Smooth muscle cell (in vitro differentiated cells): ENCODE results near the gene IQCE. TPM values are rescaled to one million over a fixed set of nuclear protein-coding genes. Genes with fewer than 3 reads are reported as not detected.

Source experiments
- DNase-seq: peaks from one replicate; lab custom pipeline; 2025; ENCODE audit not compliant: unreplicated experiment; lab: John Stamatoyannopoulos, UW
- H2AFZ ChIP-seq: fragments of 200-600 bp; sonication (generic); 2 replicates; pipeline ENCODE4 v1.6.0; 2016; ENCODE audit warnings: antibody characterized with exemption, low read depth, mild to moderate bottlenecking
- H3F3A ChIP-seq: fragments of 200-600 bp; sonication (generic); 2 replicates; pipeline ENCODE4 v1.6.0; 2017; ENCODE audit warnings: antibody characterized with exemption, low read depth
- H3K27ac ChIP-seq: fragments of 200-600 bp; sonication (generic); 2 replicates; pipeline ENCODE4 v1.5.1; 2016; ENCODE audit warnings: low read depth, mild to moderate bottlenecking
- H3K27me3 ChIP-seq: fragments of 200-600 bp; sonication (generic); 2 replicates; pipeline ENCODE4 v1.6.1; 2016; ENCODE audit warnings: low read depth, mild to moderate bottlenecking
- H3K36me3 ChIP-seq: fragments of 200-600 bp; sonication (generic); 2 replicates; pipeline ENCODE4 v1.5.1; 2016; ENCODE audit warnings: low read depth
- H3K4me1 ChIP-seq: fragments of 200-600 bp; sonication (generic); 2 replicates; pipeline ENCODE4 v1.5.1; 2016; ENCODE audit warnings: low read depth
- H3K4me2 ChIP-seq: fragments of 200-600 bp; sonication (generic); 2 replicates; pipeline ENCODE4 v1.6.0; 2016; ENCODE audit warnings: mild to moderate bottlenecking
- H3K4me3 ChIP-seq: fragments of 200-600 bp; sonication (generic); 2 replicates; pipeline ENCODE4 v1.5.1; 2016; ENCODE audit warnings: mild to moderate bottlenecking
- H3K79me2 ChIP-seq: fragments of 200-600 bp; sonication (generic); 2 replicates; pipeline ENCODE4 v1.6.0; 2016; ENCODE audit warnings: low read depth, mild to moderate bottlenecking
- H3K9ac ChIP-seq: fragments of 200-600 bp; sonication (generic); 2 replicates; pipeline ENCODE4 v1.6.0; 2016; ENCODE audit warnings: low read depth
- H3K9me3 ChIP-seq: fragments of 200-600 bp; sonication (generic); replicated peaks from 2 replicates; pipeline ENCODE4 v1.5.1; 2016; ENCODE audit warnings: low read depth
- H4K20me1 ChIP-seq: fragments of 200-600 bp; sonication (generic); 2 replicates; pipeline ENCODE4 v1.6.0; 2016; ENCODE audit warnings: low read depth
- CTCF ChIP-seq: fragments of 200-600 bp; sonication (generic); IDR thresholded peaks from 2 replicates; pipeline ENCODE4 v1.5.1; 2017; ENCODE audit warnings: borderline replicate concordance, mild to moderate bottlenecking, antibody characterized with exemption; ENCODE audit not compliant: insufficient read depth, poor library complexity, severe bottlenecking
- WGBS: methylation state at CpG from one replicate; pipeline ENCODE4 v1.1.7; 2016; ENCODE audit warnings: low lambda C conversion rate; 5-methylcytosine and 5-hydroxymethylcytosine counted together
- polyA plus RNA-seq: library from polyadenylated mRNA; unstranded; fragments of >200 nt; fragmentation: Nextera tagmentation; extraction: Ambion mirVana; gene quantifications from 2 replicates; pipeline ENCODE4 v1.2.1, GENCODE V29; 2016
- total RNA-seq: library from RNA; depleted of rRNA; stranded (reverse); fragments of >200 nt; gene quantifications from 2 replicates; pipeline ENCODE4 v1.2.3, GENCODE V29; 2014

Gene IQCE
- total and polyA plus RNA-seq, 2 experiments from 2014 or later, result 5.8 to 12.7 TPM

DNA sequence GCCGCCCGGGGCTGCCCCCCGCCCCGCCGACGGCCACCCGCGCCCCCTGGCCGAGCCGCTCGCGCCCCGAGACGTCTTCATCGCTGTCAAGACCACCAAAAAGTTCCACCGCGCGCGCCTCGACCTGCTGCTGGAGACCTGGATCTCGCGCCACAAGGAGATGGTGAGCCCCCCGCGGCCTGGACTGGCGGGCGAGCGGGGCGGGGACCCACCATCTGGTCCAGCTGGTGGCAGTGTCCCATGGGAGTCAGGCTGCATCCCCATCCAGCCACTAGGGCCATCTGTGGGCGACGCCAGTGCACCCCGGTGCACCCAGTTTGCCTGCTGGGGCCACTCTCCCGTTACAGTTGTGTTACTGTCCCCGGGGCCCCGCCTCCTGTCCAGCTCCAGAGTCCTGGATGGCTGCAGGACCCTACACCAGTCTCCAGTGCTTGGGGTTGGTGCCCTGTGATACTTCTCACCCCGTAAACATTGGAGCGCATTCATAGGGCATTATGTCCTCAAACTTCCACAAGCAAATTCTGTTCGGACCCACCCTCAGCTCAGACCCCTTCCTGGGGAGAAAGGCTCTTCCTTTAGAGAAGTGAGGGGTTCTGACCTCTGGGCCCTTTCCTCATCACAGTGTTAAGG, 38.5 kb upstream of the IQCE start:
- Histone ChIP-seq H3K4me3 (peak overlapping the region; percentile 59), H3K27ac (peak overlapping the region; percentile 84), H3K9ac (peak overlapping the region; percentile 27), H3K36me3 (no peaks in the 10 kb centered on the region), H4K20me1 (peaks cover 53% of the 10 kb centered on the region), H3K27me3 (no peaks in the 10 kb centered on the region), H3K4me2 (peak overlapping the region; percentile 93), H2AFZ (no peak overlapping the region), H3F3A (peaks cover 37% of the 10 kb centered on the region), H3K9me3 (no peaks in the 10 kb centered on the region), H3K4me1 (peaks cover 63% of the 10 kb centered on the region), H3K79me2 (peaks cover 45% of the 10 kb centered on the region)
- TF ChIP-seq CTCF, result no peak
- no peak for DNase-seq
- WGBS, result 7% methylated on average over 37 of the region's 37 CpGs

DNA sequence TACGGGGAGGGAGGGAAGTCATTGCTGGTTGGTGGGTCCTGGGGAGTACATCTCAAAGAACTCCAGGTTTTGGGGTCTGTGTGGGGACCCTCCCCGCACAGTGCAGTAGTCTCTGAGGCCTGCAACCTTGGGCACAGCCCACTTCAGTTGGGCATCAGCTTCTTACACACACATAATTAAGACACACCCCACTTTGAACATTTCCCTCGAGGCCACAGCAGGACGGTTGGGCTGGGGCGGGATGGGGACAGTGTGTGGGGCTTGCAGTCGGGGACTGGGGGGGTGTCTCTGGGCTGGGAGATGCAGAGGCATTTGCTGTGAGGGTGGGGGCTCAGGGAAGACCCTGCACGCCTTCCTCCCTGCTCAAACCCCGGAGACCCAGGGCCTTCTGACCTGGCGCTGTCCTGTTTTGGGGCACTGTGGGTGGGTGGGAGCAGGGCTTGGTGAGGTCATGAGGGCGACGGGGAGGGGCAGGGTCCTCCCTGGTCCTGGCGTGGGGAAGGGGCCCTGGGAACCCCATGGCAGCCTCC, 38.0 kb upstream of the IQCE start:
- DNase-seq, result no peak
- peak overlapping the region; percentile 59 for H3K4me3 ChIP-seq
- no peak for TF ChIP-seq CTCF
- H3K27ac ChIP-seq, result peak overlapping the region; percentile 84
- no peaks in the 10 kb centered on the region for H3K9me3 ChIP-seq
- H3F3A ChIP-seq, result peaks cover 37% of the 10 kb centered on the region
- H3K4me2 ChIP-seq, result peak overlapping the region; percentile 93
- WGBS, result 26% methylated on average over 5 of the region's 12 CpGs
- no peaks in the 10 kb centered on the region for H3K36me3 ChIP-seq
- H3K79me2 ChIP-seq, result peaks cover 45% of the 10 kb centered on the region
- H4K20me1 ChIP-seq, result peaks cover 59% of the 10 kb centered on the region
- H3K27me3 ChIP-seq, result no peaks in the 10 kb centered on the region
- H3K9ac ChIP-seq, result peak overlapping the region; percentile 27
- peaks cover 65% of the 10 kb centered on the region for H3K4me1 ChIP-seq
- H2AFZ ChIP-seq, result no peak overlapping the region

DNA sequence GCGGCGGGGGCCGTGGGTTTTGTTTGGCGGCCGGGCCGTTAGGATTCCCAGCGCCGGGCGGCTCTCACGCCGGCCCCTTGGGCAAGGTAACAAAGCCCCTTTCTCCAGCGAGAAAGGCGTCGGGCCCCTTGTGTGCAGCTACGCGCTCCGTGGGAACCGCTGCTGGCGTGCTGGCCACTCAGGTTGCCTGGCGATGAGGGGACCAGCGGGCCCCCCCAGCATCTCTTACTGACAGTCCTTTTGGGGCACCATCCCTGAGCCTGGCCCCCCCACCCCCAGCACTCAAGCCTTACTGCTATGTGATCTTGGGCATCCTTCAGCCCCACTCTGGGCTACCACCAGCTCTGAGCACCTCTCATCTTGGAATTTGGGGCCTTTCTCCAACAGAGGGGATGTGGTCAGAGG, 37.4 kb upstream of the IQCE start:
- no peaks in the 10 kb centered on the region for H3K9me3 ChIP-seq
- H4K20me1 ChIP-seq, result peaks cover 63% of the 10 kb centered on the region
- TF ChIP-seq CTCF, result no peak
- H3K27ac ChIP-seq, result peak overlapping the region; percentile 84
- 60% methylated on average over 10 of the region's 21 CpGs for WGBS
- H3K4me2 ChIP-seq, result peak overlapping the region; percentile 93
- peaks cover 65% of the 10 kb centered on the region for H3K4me1 ChIP-seq
- H3K27me3 ChIP-seq, result no peaks in the 10 kb centered on the region
- peak overlapping the region; percentile 59 for H3K4me3 ChIP-seq
- no peak overlapping the region for H2AFZ ChIP-seq
- no peak for DNase-seq
- H3K36me3 ChIP-seq, result no peaks in the 10 kb centered on the region
- peaks cover 45% of the 10 kb centered on the region for H3K79me2 ChIP-seq
- peak overlapping the region; percentile 27 for H3K9ac ChIP-seq
- H3F3A ChIP-seq, result peaks cover 37% of the 10 kb centered on the region

- peaks cover 70% of the 10 kb centered on the region for H4K20me1 ChIP-seq
- no peak overlapping the region for H2AFZ ChIP-seq
- no peaks in the 10 kb centered on the region for H3K9me3 ChIP-seq
- H3K79me2 ChIP-seq, result peaks cover 45% of the 10 kb centered on the region
- 32% methylated on average over 17 of the region's 17 CpGs for WGBS
- H3K9ac ChIP-seq, result peak overlapping the region; percentile 49
- peak overlapping the region; percentile 84 for H3K27ac ChIP-seq
- peaks cover 65% of the 10 kb centered on the region for H3K4me1 ChIP-seq
- H3K4me3 ChIP-seq, result peak overlapping the region; percentile 59
- no peaks in the 10 kb centered on the region for H3K27me3 ChIP-seq
- no peaks in the 10 kb centered on the region for H3K36me3 ChIP-seq
- peak overlapping the region; percentile 93 for H3K4me2 ChIP-seq
- no peak for TF ChIP-seq CTCF
- no peak for DNase-seq
- peaks cover 37% of the 10 kb centered on the region for H3F3A ChIP-seq
These were observed 36.7 kb upstream of the IQCE start for GRCh38 chr7:2521952-2522591.
